Caco-2 (cell line): ENCODE data around the gene SERINC5. TPM values are rescaled to one million over a fixed set of nuclear protein-coding genes. Genes with fewer than 3 reads are reported as not detected.

Source experiments
- BruUV-seq: library from RNA; stranded (reverse); fragments of 400-500 nt; replicated peaks from 2 replicates; lab custom pipeline; 2021; lab: Mats Ljungman, UMichigan
- CTCF ChIA-PET: fragments of 300-600 bp; sonication (Branson Sonifier 250); formaldehyde crosslinking; loops from one replicate; lab custom pipeline; 2022; ENCODE audit warnings: antibody characterized with exemption; lab: Charles Lee
- POLR2A ChIA-PET: fragments of 300-600 bp; sonication (Branson Sonifier 250); formaldehyde crosslinking; loops from one replicate; lab custom pipeline; 2022; ENCODE audit warnings: antibody characterized with exemption; lab: Charles Lee
- DNase-seq, 2 experiments: peaks; one replicate each; pipeline versions ENCODE4 v3.0.0 to v3.0.0-alpha.2; 2020 to 2022
- H3K27me3 ChIP-seq: replicated peaks from 2 replicates; pipeline ENCODE4 v1.6.0; 2011; ENCODE audit warnings: low read length; ENCODE audit not compliant: control insufficient read depth, insufficient read depth
- H3K36me3 ChIP-seq: 2 replicates; pipeline ENCODE4 v1.5.1; 2011; ENCODE audit warnings: low read length; ENCODE audit not compliant: control insufficient read depth, insufficient read depth
- H3K4me1 ChIP-seq: fragments of 250-450 bp; sonication (Bioruptor Pico); 2 replicates; pipeline ENCODE4 v1.5.1; 2020; ENCODE audit warnings: mild to moderate bottlenecking
- H3K4me3 ChIP-seq: 2 replicates; pipeline ENCODE4 v1.5.1; 2011; ENCODE audit warnings: low read depth, mild to moderate bottlenecking, control low read depth, low read length
- H3K9me3 ChIP-seq: fragments of 250-450 bp; sonication (Bioruptor Pico); 2 replicates; pipeline ENCODE4 v1.5.1; 2020; ENCODE audit warnings: mild to moderate bottlenecking, moderate library complexity
- H3K27ac Mint-ChIP-seq: one replicate; pipeline ENCODE4 v1.8.0; 2022; ENCODE audit warnings: mixed read lengths; ENCODE audit not compliant: unreplicated experiment
- H3K27me3 Mint-ChIP-seq: one replicate; pipeline ENCODE4 v1.8.0; 2022; ENCODE audit warnings: mixed read lengths; ENCODE audit not compliant: insufficient read depth, unreplicated experiment
- H3K36me3 Mint-ChIP-seq: one replicate; pipeline ENCODE4 v1.8.0; 2022; ENCODE audit warnings: mild to moderate bottlenecking, mixed read lengths; ENCODE audit not compliant: insufficient read depth, unreplicated experiment
- H3K4me1 Mint-ChIP-seq: one replicate; pipeline ENCODE4 v1.8.0; 2022; ENCODE audit warnings: low read depth, mixed read lengths; ENCODE audit not compliant: unreplicated experiment
- H3K4me3 Mint-ChIP-seq: one replicate; pipeline ENCODE4 v1.8.0; 2022; ENCODE audit warnings: mild to moderate bottlenecking, moderate library complexity, mixed read lengths; ENCODE audit not compliant: unreplicated experiment
- H3K9me3 Mint-ChIP-seq: one replicate; pipeline ENCODE4 v1.8.0; 2022; ENCODE audit warnings: mixed read lengths; ENCODE audit not compliant: unreplicated experiment
- intact Hi-C: fragments of 100-400 bp; cut with micrococcal nuclease; formaldehyde crosslinking; loops from one replicate; pipeline ENCODE4 v1.10.0; 2022; ENCODE audit not compliant: unreplicated experiment
- total RNA-seq: library from RNA; stranded (reverse); gene quantifications from 2 replicates; pipeline ENCODE4 v1.2.3, GENCODE V29; 2022
- TF ChIP-seq, protein P1 (sequence below), 2 experiments: fragments of 200-600 bp in 1 of 2; IDR thresholded peaks; 1 replicate in 1 of 2; 2 replicates in 1 of 2; pipeline versions ENCODE4 v1.5.1 to v1.8.0; 2011 to 2022; ENCODE audit warnings: antibody characterized with exemption in 1 of 2, control low read depth in 1 of 2, inconsistent platforms in 1 of 2, low read depth in 1 of 2, low read length in 1 of 2, mild to moderate bottlenecking in 1 of 2, moderate library complexity in 1 of 2; ENCODE audit not compliant: insufficient read depth in 1 of 2, severe bottlenecking in 1 of 2, unreplicated experiment in 1 of 2

Gene SERINC5
- total RNA-seq, 1 experiment from 2014 or later = 225 TPM

DNA sequence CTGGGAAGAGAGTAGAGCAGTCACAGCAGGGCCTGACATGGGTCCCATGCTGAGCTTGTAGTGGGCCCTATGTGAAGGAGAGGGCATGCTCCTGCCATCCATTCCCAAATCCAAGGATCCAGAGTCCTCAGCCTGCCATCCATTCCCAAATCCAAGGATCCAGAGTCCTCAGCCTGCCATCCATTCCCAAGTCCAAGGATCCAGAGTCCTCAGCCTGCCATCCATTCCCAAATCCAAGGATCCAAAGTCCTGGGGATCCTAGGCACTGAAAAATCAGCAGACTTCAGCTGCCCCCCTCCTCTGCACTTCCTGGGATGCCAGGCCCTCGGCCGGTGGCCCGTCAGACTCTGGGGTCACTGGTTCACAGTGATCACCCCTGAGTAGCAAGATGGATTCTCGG lies 187.1 kb downstream of the SERINC5 start:
- POLR2A ChIA-PET = no interaction called here
- H3K4me3 Mint-ChIP-seq = no peak overlapping the region
- no peaks in the 10 kb centered on the region for H3K9me3 Mint-ChIP-seq
- H3K9me3 ChIP-seq = no peaks in the 10 kb centered on the region
- H3K27me3 Mint-ChIP-seq = no peaks in the 10 kb centered on the region
- no peaks in the 10 kb centered on the region for H3K36me3 ChIP-seq
- TF ChIP-seq, protein P1, sequence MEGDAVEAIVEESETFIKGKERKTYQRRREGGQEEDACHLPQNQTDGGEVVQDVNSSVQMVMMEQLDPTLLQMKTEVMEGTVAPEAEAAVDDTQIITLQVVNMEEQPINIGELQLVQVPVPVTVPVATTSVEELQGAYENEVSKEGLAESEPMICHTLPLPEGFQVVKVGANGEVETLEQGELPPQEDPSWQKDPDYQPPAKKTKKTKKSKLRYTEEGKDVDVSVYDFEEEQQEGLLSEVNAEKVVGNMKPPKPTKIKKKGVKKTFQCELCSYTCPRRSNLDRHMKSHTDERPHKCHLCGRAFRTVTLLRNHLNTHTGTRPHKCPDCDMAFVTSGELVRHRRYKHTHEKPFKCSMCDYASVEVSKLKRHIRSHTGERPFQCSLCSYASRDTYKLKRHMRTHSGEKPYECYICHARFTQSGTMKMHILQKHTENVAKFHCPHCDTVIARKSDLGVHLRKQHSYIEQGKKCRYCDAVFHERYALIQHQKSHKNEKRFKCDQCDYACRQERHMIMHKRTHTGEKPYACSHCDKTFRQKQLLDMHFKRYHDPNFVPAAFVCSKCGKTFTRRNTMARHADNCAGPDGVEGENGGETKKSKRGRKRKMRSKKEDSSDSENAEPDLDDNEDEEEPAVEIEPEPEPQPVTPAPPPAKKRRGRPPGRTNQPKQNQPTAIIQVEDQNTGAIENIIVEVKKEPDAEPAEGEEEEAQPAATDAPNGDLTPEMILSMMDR (IDR thresholded peaks at IDR 0.05; ENCODE audit: insufficient read depth in 1 of 2, low read depth in 1 of 2, low read length in 1 of 2, severe bottlenecking in 1 of 2, unreplicated experiment in 1 of 2) = no peak
- H3K4me1 ChIP-seq = no peaks in the 10 kb centered on the region
- no peak overlapping the region for H3K4me3 ChIP-seq
- CTCF ChIA-PET = no interaction called here
- intact Hi-C loops = no loop called here
- BruUV-seq = no TSS peak
- no peaks in the 10 kb centered on the region for H3K4me1 Mint-ChIP-seq
- no peak for DNase-seq
- no peak overlapping the region for H3K27ac Mint-ChIP-seq
- H3K27me3 ChIP-seq = no peaks in the 10 kb centered on the region
- H3K36me3 Mint-ChIP-seq = no peaks in the 10 kb centered on the region

DNA sequence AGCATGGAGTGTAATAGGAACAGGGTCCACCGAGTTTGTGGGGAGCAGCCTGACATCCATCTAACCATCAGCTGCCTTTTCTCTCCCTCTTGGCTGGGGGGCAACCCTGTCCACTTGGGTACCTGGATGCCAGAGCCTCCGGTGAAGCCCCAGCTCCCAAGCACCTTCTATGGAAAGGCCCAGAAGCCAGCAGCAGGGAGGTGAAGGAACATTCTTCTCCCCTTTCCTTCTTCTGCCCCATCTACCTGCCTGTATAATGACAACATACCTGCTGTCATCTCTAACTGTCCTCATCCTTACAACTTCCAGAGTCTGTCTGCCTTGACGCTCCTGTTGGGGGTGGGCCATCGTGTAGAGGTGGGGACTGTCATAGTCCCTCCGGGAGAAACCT lies 187.6 kb downstream of the SERINC5 start:
- Mint-ChIP-seq H3K27me3 (no peaks in the 10 kb centered on the region), H3K9me3 (no peaks in the 10 kb centered on the region), H3K4me3 (no peak overlapping the region), H3K4me1 (no peaks in the 10 kb centered on the region), H3K27ac (no peak overlapping the region), H3K36me3 (no peaks in the 10 kb centered on the region)
- no peaks in the 10 kb centered on the region for H3K36me3 ChIP-seq
- no TSS peak for BruUV-seq
- no peaks in the 10 kb centered on the region for H3K9me3 ChIP-seq
- no peak for DNase-seq
- ChIA-PET POLR2A (no interaction called here), CTCF (no interaction called here)
- H3K27me3 ChIP-seq = no peaks in the 10 kb centered on the region
- intact Hi-C loops = no loop called here
- no peak overlapping the region for H3K4me3 ChIP-seq
- no peaks in the 10 kb centered on the region for H3K4me1 ChIP-seq
- TF ChIP-seq, protein P1 (IDR thresholded peaks at IDR 0.05; ENCODE audit: insufficient read depth in 1 of 2, low read depth in 1 of 2, low read length in 1 of 2, severe bottlenecking in 1 of 2, unreplicated experiment in 1 of 2) = no peak

DNA sequence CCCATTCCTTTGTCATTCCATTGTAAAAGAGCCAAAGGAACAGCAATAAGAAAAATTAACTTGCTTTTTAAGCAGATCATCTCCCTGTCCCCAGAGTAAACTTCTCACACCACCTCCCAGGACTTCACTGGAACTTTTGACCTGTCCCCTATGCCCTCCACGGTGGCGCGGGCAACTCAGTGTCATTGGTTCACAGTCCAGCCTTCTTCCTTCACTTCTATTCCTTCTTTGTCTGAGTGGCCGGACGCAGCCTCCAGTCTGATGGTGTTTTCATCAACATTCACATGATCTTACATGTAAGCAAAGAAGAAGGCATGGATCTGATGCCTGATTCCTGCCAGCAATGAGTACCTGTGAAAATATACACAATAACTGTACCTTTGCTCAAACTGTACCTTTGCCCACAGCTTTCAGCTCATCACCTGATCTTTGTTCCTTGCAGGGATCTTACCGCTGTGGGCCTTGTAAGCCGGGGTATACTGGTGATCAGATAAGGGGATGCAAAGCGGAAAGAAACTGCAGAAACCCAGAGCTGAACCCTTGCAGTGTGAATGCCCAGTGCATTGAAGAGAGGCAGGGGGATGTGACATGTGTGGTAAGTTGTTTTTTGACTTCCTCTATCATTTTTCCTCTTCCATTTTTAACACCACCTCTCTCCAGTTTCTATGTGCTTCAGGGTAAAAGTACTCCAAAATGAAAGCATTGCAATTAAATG lies 188.2 kb downstream of the SERINC5 start:
- Mint-ChIP-seq H3K9me3 (no peaks in the 10 kb centered on the region), H3K27ac (no peak overlapping the region), H3K27me3 (no peaks in the 10 kb centered on the region), H3K4me3 (no peak overlapping the region), H3K36me3 (no peaks in the 10 kb centered on the region), H3K4me1 (no peaks in the 10 kb centered on the region)
- no peaks in the 10 kb centered on the region for H3K27me3 ChIP-seq
- CTCF ChIA-PET = no interaction called here
- POLR2A ChIA-PET = no interaction called here
- TF ChIP-seq, protein P1 (IDR thresholded peaks at IDR 0.05; ENCODE audit: insufficient read depth in 1 of 2, low read depth in 1 of 2, low read length in 1 of 2, severe bottlenecking in 1 of 2, unreplicated experiment in 1 of 2) = no peak
- H3K9me3 ChIP-seq = no peaks in the 10 kb centered on the region
- no peak for DNase-seq
- no peaks in the 10 kb centered on the region for H3K4me1 ChIP-seq
- intact Hi-C loops = no loop called here
- H3K4me3 ChIP-seq = no peak overlapping the region
- BruUV-seq = no TSS peak
- H3K36me3 ChIP-seq = no peaks in the 10 kb centered on the region
